H1 (cell line): ENCODE results near the gene HNRNPA1. TPM values are rescaled to one million over a fixed set of nuclear protein-coding genes. Genes with fewer than 3 reads are reported as not detected.

Experiments used
- CTCF ChIA-PET: fragments of 300-600 bp; sonication (Branson Sonifier 250); formaldehyde crosslinking; loops from one replicate; lab custom pipeline; 2021; ENCODE audit not compliant: partially characterized antibody; lab: Charles Lee
- POLR2A ChIA-PET: fragments of 300-600 bp; sonication (Branson Sonifier 250); formaldehyde crosslinking; loops from one replicate; lab custom pipeline; 2021; ENCODE audit warnings: inconsistent platforms; ENCODE audit not compliant: partially characterized antibody; lab: Charles Lee
- DNase-seq, 2 experiments: peaks; one replicate each; pipeline versions ENCODE4 v3.0.0 to v3.0.0-alpha.2; 2010 to 2022; ENCODE audit warnings: low spot score in 2 of 2, low read depth in 1 of 2, mixed read lengths in 1 of 2
- FAIRE-seq: peaks from 2 replicates; lab custom pipeline; 2011; peaks lifted over from hg19 to GRCh38; lab: Jason Lieb, UNC
- H2AFZ ChIP-seq: 2 replicates; pipeline ENCODE4 v1.8.1; 2012; ENCODE audit warnings: low read length, inconsistent platforms
- H2AK5ac ChIP-seq: 2 replicates; pipeline ENCODE4 v1.6.1; 2013; ENCODE audit warnings: low read depth, low read length
- H2BK120ac ChIP-seq: replicated peaks from 2 replicates; pipeline ENCODE3; 2013; ENCODE audit warnings: low read depth, low read length, inconsistent platforms
- H2BK12ac ChIP-seq: 2 replicates; pipeline ENCODE4 v1.6.1; 2013; ENCODE audit warnings: low read depth, low read length
- H2BK15ac ChIP-seq: 2 replicates; pipeline ENCODE4 v1.6.1; 2013; ENCODE audit warnings: low read length
- H2BK20ac ChIP-seq: 2 replicates; pipeline ENCODE4 v1.6.1; 2013; ENCODE audit warnings: low read length
- H2BK5ac ChIP-seq: 2 replicates; pipeline ENCODE4 v1.6.1; 2013; ENCODE audit warnings: low read depth, low read length
- H3K14ac ChIP-seq: 2 replicates; pipeline ENCODE4 v1.6.1; 2013; ENCODE audit warnings: inconsistent platforms; ENCODE audit not compliant: insufficient read length
- H3K18ac ChIP-seq: 2 replicates; pipeline ENCODE4 v1.6.1; 2013; ENCODE audit warnings: low read length; ENCODE audit errors: extremely low read depth
- H3K23ac ChIP-seq: 2 replicates; pipeline ENCODE4 v1.6.1; 2013; ENCODE audit warnings: inconsistent platforms; ENCODE audit not compliant: insufficient read length
- H3K23me2 ChIP-seq: 2 replicates; pipeline ENCODE4 v1.6.1; 2013; ENCODE audit warnings: low read depth, low read length
- H3K27ac ChIP-seq: 2 replicates; pipeline ENCODE4 v1.6.1; 2011; ENCODE audit warnings: low read depth, low read length, inconsistent platforms
- H3K27me3 ChIP-seq, 4 experiments: replicated peaks in 1 of 4; 1 replicate in 1 of 4; 2 replicates in 3 of 4; pipeline versions ENCODE4 v1.6.1 to v1.8.1; 2011 to 2013; ENCODE audit warnings: low read length in 3 of 4, mild to moderate bottlenecking in 3 of 4, inconsistent platforms in 2 of 4, mixed read lengths in 2 of 4, moderate library complexity in 1 of 4; ENCODE audit not compliant: control insufficient read depth in 3 of 4, insufficient read depth in 3 of 4; ENCODE audit errors: extremely low read depth in 1 of 4
- H3K36me3 ChIP-seq, 4 experiments: 2 replicates each; pipeline versions ENCODE4 v1.6.1 to v1.8.1; 2011 to 2013; ENCODE audit warnings: mild to moderate bottlenecking in 4 of 4, low read length in 3 of 4, moderate library complexity in 2 of 4, control low read depth in 1 of 4, inconsistent platforms in 1 of 4; ENCODE audit not compliant: insufficient read depth in 4 of 4, control insufficient read depth in 2 of 4
- H3K4ac ChIP-seq: replicated peaks from 2 replicates; pipeline ENCODE3; 2013; ENCODE audit warnings: low read length, low read depth, mixed read lengths, inconsistent platforms; ENCODE audit not compliant: insufficient read length
- H3K4me1 ChIP-seq, 4 experiments: replicated peaks in 1 of 4; 1 replicate in 1 of 4; 2 replicates in 3 of 4; pipeline versions ENCODE4 v1.6.1 to v1.8.1; 2011 to 2013; ENCODE audit warnings: low read length in 3 of 4, inconsistent platforms in 2 of 4, mixed read lengths in 1 of 4; ENCODE audit not compliant: insufficient read depth in 4 of 4, control insufficient read depth in 3 of 4
- H3K4me2 ChIP-seq, 2 experiments: 2 replicates each; pipeline versions ENCODE4 v1.6.1 to v1.8.1; 2011 to 2013; ENCODE audit warnings: low read depth in 2 of 2, low read length in 2 of 2, control low read depth in 1 of 2, inconsistent platforms in 1 of 2, mild to moderate bottlenecking in 1 of 2; ENCODE audit not compliant: insufficient read depth in 1 of 2
- H3K4me3 ChIP-seq, 4 experiments: fragments of 200-600, 300-600 bp in 1 of 4; sonication (generic), shearing (Covaris generic), sonication (Bioruptor Twin) in 1 of 4; 2 replicates each; pipeline versions ENCODE4 v1.5.1 to v1.8.1; 2011 to 2016; ENCODE audit warnings: low read length in 4 of 4, low read depth in 3 of 4, control low read depth in 2 of 4, inconsistent platforms in 2 of 4, mild to moderate bottlenecking in 2 of 4, mixed read lengths in 1 of 4, moderate library complexity in 1 of 4; ENCODE audit not compliant: insufficient read depth in 2 of 4; ENCODE audit errors: extremely low read depth in 1 of 4
- H3K56ac ChIP-seq: replicated peaks from 2 replicates; pipeline ENCODE3; 2013; ENCODE audit warnings: low read depth, mild to moderate bottlenecking, mixed read lengths, low read length, inconsistent platforms; ENCODE audit not compliant: insufficient read length
- H3K79me1 ChIP-seq: 2 replicates; pipeline ENCODE4 v1.6.1; 2013; ENCODE audit warnings: low read depth, low read length, control low read depth
- H3K79me2 ChIP-seq, 2 experiments: 2 replicates each; pipeline versions ENCODE4 v1.6.1 to v1.8.1; 2012 to 2013; ENCODE audit warnings: low read length in 2 of 2, mild to moderate bottlenecking in 2 of 2, inconsistent platforms in 1 of 2; ENCODE audit not compliant: insufficient read depth in 2 of 2, control insufficient read depth in 1 of 2
- H3K9ac ChIP-seq, 4 experiments: replicated peaks in 1 of 4; 1 replicate in 1 of 4; 2 replicates in 3 of 4; pipeline versions ENCODE4 v1.6.1 to v1.8.1; 2011 to 2013; ENCODE audit warnings: low read depth in 3 of 4, low read length in 3 of 4, control low read depth in 2 of 4, mild to moderate bottlenecking in 2 of 4, moderate library complexity in 2 of 4, inconsistent platforms in 1 of 4; ENCODE audit errors: extremely low read depth in 1 of 4
- H3K9me3 ChIP-seq, 2 experiments: 2 replicates each; pipeline versions ENCODE4 v1.6.1 to v1.8.1; 2012 to 2013; ENCODE audit warnings: mild to moderate bottlenecking in 2 of 2, moderate library complexity in 2 of 2, control low read depth in 1 of 2, inconsistent platforms in 1 of 2, low read depth in 1 of 2, low read length in 1 of 2, mixed read lengths in 1 of 2; ENCODE audit not compliant: insufficient read depth in 2 of 2
- H4K20me1 ChIP-seq, 2 experiments: replicated peaks in 1 of 2; 2 replicates each; pipeline versions ENCODE3 to v1.8.1; 2011 to 2013; ENCODE audit warnings: inconsistent platforms in 2 of 2, low read length in 2 of 2, mild to moderate bottlenecking in 1 of 2; ENCODE audit not compliant: insufficient read depth in 2 of 2, control insufficient read depth in 1 of 2
- H4K5ac ChIP-seq: 2 replicates; pipeline ENCODE4 v1.6.1; 2013; ENCODE audit warnings: low read length, low read depth, mixed read lengths, inconsistent platforms; ENCODE audit not compliant: insufficient read length
- H4K8ac ChIP-seq: 2 replicates; pipeline ENCODE4 v1.8.0; 2013; ENCODE audit warnings: mild to moderate bottlenecking, moderate library complexity, low read length, inconsistent platforms; ENCODE audit not compliant: insufficient read depth; ENCODE audit errors: extremely low read depth
- H4K91ac ChIP-seq: replicated peaks from 2 replicates; pipeline ENCODE3; 2013; ENCODE audit warnings: low read length, mixed read lengths, inconsistent platforms; ENCODE audit not compliant: insufficient read length
- HDAC2 ChIP-seq, 2 experiments: fragments of 300-600 bp in 1 of 2; sonication (generic) in 1 of 2; IDR thresholded peaks; 2 replicates each; pipeline ENCODE4 v1.6.1; 2011 to 2012; ENCODE audit warnings: low read depth in 2 of 2, low read length in 2 of 2, mild to moderate bottlenecking in 2 of 2, moderate library complexity in 2 of 2, borderline replicate concordance in 1 of 2, inconsistent platforms in 1 of 2
- POLR2A ChIP-seq, 2 experiments: IDR thresholded peaks; 1 replicate in 1 of 2; 2 replicates in 1 of 2; pipeline ENCODE4 v1.6.1; 2011; ENCODE audit warnings: low read depth in 2 of 2, low read length in 2 of 2, mild to moderate bottlenecking in 2 of 2; ENCODE audit errors: control extremely low read depth in 1 of 2
- POLR2AphosphoS5 ChIP-seq: IDR thresholded peaks from 2 replicates; pipeline ENCODE4 v1.6.1; 2011; ENCODE audit warnings: low read depth, low read length
- WGBS, 2 experiments: shearing (Covaris generic) in 1 of 2; methylation state at CpG; one replicate each; pipeline versions ENCODE4 v1.1.6 to v1.1.7; 2013 to 2015; ENCODE audit warnings: low lambda C conversion rate in 2 of 2, mixed read lengths in 2 of 2, inconsistent platforms in 1 of 2, low coverage in 1 of 2, missing lambda C conversion rate in 1 of 2; ENCODE audit not compliant: insufficient replicate concordance in 2 of 2, insufficient coverage in 1 of 2, insufficient read length in 1 of 2; ENCODE audit errors: extremely low coverage in 1 of 2, missing lambda C conversion rate in 1 of 2; 5-methylcytosine and 5-hydroxymethylcytosine counted together
- polyA plus RNA-seq, 7 experiments: library from polyadenylated mRNA; depleted of rRNA in 3 of 7; stranded (reverse) in 5 of 7; unstranded in 2 of 7; fragments of >200 nt in 5 of 7; fragments of 200-250 nt in 2 of 7; gene quantifications; 1 replicate in 5 of 7; 2 replicates in 1 of 7; 4 replicates in 1 of 7; pipeline versions ENCODE4 v1.2.1 to v1.2.3, GENCODE V29; 2011 to 2013; ENCODE audit warnings: missing spikeins in 2 of 7, mixed read lengths in 2 of 7
- total RNA-seq: library from RNA; stranded (reverse); fragmentation: NEBNext Ultra II Directional; extraction: Animal tissue kit (Norgen Biotek cat#: 25700); gene quantifications from 2 replicates; pipeline ENCODE4 v1.2.1, GENCODE V29; 2021

The HNRNPA1 gene
- total and polyA plus RNA-seq, 2 of the 8 experiments (the other 6 are each of a cell fraction or from before 2014, with no cell fraction given): 835 to 2,738 TPM

- H3K4me3 ChIP-seq: peak overlapping the region; percentile 79 to 97 (median 88); a peak in 6 of 8 replicates
- H4K5ac ChIP-seq: no peak overlapping the region
- no peak overlapping the region for H3K4ac ChIP-seq
- H3K36me3 ChIP-seq: peaks cover 14 to 42% (median 22%) of the 10 kb centered on the region in 4 experiments
- no peak overlapping the region for H2BK12ac ChIP-seq
- no peaks in the 10 kb centered on the region for H3K9me3 ChIP-seq
- peak overlapping the region in 3 of 4 experiments; percentile 31 to 51 (median 45); a peak in 5 of 7 replicates for H3K9ac ChIP-seq
- FAIRE-seq (no peak), DNase-seq (no peak)
- ChIA-PET POLR2A (interaction anchor here (1.0 to 44.8 kb wide), 9 partner anchors 7 to 82 kb away, joined by 3 to 1006 read pairs (median 53); no protein-coding TSS in a partner anchor), CTCF (interaction anchor here (0.7 to 12.3 kb wide), 5 partner anchors 14 to 91 kb away, joined by 3 to 90 read pairs (median 5); no protein-coding TSS in a partner anchor)
- H3K79me1 ChIP-seq: peaks cover 4% of the 10 kb centered on the region
- H2BK120ac ChIP-seq: no peak overlapping the region
- 88% methylated on average over 5 of the region's 5 CpGs; no CpG with 5 or more reads in 1 of the 2 experiments for WGBS, 2 experiments
- peaks cover 0 to 7% (median 5%) of the 10 kb centered on the region in 4 experiments; a peak in 5 of 7 replicates for H3K4me1 ChIP-seq
- H3K56ac ChIP-seq: no peak overlapping the region
- no peak overlapping the region for H2BK15ac ChIP-seq
- no peaks in the 10 kb centered on the region for H3K27me3 ChIP-seq
- H4K20me1 ChIP-seq: peaks cover 9 to 14% of the 10 kb centered on the region in 2 experiments
- H3K23me2 ChIP-seq: peaks cover 13% of the 10 kb centered on the region
- no peak overlapping the region for H3K23ac ChIP-seq
- H2AFZ ChIP-seq: no peak overlapping the region
- no peak overlapping the region for H2AK5ac ChIP-seq
- no peak overlapping the region for H2BK20ac ChIP-seq
- H3K79me2 ChIP-seq: peaks cover 15 to 79% of the 10 kb centered on the region in 2 experiments
- TF ChIP-seq HDAC2 (IDR thresholded peaks at IDR 0.05; ENCODE audit: borderline replicate concordance in 1 of 2, low read depth in 2 of 2, low read length in 2 of 2): no peak
- TF ChIP-seq POLR2AphosphoS5: peak; percentile 55; the same call in 1 of the 2 replicates
- TF ChIP-seq POLR2A (IDR thresholded peaks at IDR 0.05; ENCODE audit: control extremely low read depth in 1 of 2, low read depth in 2 of 2, low read length in 2 of 2): peak; percentile 33 to 54; a peak in 2 of 3 replicates
- peak overlapping the region; percentile 26; the same call in 1 of the 2 replicates for H2BK5ac ChIP-seq
- H4K8ac ChIP-seq: no peak overlapping the region; the same call in 1 of the 2 replicates
- no peak overlapping the region for H3K27ac ChIP-seq
- H4K91ac ChIP-seq: no peak overlapping the region
- peak overlapping the region; percentile 62 to 88 for H3K4me2 ChIP-seq
- H3K14ac ChIP-seq: no peak overlapping the region
- H3K18ac ChIP-seq: no peak overlapping the region
These were observed 2.7 kb upstream of the HNRNPA1 start for GRCh38 chr12:54277823-54278276.
